HG02885 (cell line): ENCODE data around the gene PASK.
"Not testable (repeated sequence)": the region's sequence is repeated elsewhere in the genome, so short reads cannot be mapped to it uniquely, and the experiment has no call there.

Experiments
- ATAC-seq: cut with Tn5 transposase; IDR thresholded peaks from one replicate; pipeline ENCODE4 v1.9.1; 2021; ENCODE audit warnings: mild to moderate bottlenecking; ENCODE audit not compliant: unreplicated experiment, poor library complexity

PASK gene

GRCh38 chr2:241110089-241110606 lies 39.1 kb downstream of the PASK start:
- ATAC-seq: peak; percentile 19

DNA sequence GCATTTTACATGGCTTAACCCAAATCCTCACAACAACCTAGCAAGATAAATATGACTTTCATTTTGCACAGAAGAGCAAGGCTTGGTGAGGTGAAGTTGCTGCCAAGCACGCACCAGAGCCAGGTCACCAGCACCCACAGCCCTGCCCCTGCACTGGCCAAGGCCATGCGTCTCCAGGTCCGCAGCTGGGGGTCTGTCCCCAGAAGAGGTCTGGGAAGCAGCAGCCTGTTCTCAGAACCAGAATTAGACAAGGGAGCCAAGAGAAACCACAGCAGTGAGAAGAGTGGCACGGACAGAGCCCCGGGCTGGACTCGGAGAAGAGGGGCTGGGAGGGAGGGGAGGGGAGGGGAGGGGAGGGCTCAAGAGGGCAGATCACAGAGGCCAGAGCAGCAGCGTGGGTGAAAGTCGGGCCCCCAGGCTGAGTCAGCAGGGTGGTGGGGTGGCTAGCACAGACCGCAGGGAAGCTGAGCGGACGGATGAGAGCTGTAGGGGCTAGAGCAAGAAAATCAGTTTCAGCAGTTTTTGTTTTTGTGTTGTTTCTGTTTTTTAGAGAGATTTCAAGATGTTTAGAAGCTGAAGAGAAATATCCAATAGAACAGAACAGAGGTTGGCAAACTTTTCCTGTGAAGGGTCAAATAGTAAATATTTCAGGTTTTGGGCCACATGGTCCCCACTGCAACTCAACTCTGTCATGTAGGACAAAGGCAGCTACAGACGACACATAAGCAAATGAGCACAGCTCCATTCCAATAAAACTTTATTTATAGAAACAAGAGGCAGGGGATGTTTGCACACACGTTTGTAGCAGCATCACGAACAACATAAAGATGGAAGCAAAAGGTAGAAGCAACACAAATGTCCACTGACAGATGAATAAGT lies 39.8 kb downstream of the PASK start:
- no peak for ATAC-seq

GRCh38 chr2:241108271-241109209 lies 40.7 kb downstream of the PASK start:
- no peak for ATAC-seq

DNA sequence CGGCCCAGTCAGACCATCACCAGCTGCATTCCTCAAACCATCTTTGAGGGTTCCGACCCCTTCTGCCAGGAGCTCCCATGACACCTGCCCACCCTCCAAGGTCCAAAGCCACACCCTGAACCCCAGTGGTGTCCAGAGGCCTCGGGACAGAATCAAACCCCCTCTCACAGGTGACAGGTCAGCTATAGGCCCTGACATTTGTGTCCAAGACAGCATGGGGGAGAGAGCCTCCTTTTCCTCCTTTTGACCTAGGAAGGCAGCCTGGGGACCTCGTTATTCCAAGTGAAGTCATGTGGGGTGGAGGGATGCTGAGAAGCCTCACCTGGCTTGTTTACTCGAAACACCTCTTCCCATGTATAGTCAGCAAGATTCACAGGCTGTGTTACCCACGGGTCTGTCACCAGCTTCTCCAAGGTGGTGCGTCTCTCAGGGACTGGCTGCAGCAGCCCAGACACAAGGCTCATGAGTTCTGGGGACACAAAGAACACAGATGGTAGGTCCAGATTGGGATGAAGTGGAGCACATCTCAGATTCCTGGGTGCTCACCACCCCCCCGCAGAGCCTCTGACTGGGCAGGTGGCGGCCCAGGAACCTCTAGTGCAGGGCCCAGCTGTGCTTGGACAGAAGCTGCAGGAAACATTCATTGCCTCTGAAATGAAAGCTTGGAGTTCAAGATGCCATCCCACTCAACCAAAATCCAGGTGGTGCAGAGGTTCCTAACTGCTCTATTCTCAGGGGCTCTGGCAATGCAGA lies 42.1 kb downstream of the PASK start:
- ATAC-seq: no peak

- no peak for ATAC-seq
These were observed 43.6 kb downstream of the PASK start for GRCh38 chr2:241105641-241106040.

DNA sequence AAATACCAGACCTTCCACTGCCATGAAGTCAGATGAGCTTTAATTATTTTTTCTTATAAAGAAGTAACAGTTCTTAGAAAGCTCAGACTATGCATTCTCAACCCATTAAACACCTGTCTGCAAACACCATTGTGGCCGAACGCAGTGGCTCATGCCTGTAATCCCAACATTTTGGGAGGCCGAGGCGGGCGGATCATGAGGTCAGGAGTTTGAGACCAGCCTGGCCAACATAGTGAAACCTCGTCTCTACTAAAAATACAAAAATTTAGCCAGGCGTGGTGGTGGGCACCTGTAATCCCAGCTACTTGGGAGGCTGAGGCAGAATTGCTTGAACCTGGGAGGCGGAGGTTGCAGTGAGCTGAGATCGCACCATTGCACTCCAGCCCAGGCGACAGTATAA lies 44.7 kb downstream of the PASK start:
- not testable (repeated sequence) for ATAC-seq

- no peak for ATAC-seq
These were observed 46.1 kb downstream of the PASK start for GRCh38 chr2:241103176-241103595.

- peak; percentile 90 for ATAC-seq
These were observed 47.0 kb downstream of the PASK start, which contains the start of gene MTERF4 for GRCh38 chr2:241102239-241102803. MTERF4 (minus strand) TSS chr2:241102287; CDS start chr2:241102273, 14 bp downstream.

- ATAC-seq: no peak
These were observed 50.0 kb downstream of the PASK start for GRCh38 chr2:241099246-241099645.

GRCh38 chr2:241096979-241097378 lies 52.3 kb downstream of the PASK start:
- peak; percentile 58 for ATAC-seq

GRCh38 chr2:241095594-241096290 lies 53.5 kb downstream of the PASK start:
- no peak for ATAC-seq

DNA sequence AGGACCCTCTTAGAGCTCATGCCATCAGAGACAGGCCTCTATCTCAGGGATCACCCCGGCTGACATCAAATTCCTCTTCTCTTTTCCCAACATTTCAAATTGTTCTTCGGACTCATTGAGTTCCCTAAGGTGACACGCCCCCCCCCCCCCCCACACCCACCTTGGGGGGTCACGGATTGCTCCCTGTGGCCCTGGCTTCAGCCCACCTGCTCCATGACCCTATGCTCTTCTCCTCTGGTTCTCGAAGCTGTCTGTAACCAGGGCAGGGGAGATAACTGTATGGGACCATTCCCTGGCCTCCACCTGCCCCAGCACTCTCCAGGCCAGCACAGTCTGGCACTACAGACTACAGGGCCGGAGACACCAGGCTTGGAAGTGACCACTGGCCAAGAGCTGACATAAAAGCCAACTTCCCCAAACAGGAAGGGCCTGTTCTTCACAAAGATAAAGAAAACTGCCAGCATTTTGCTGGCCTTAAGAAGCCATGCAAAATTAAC lies 54.3 kb downstream of the PASK start:
- no peak for ATAC-seq

DNA sequence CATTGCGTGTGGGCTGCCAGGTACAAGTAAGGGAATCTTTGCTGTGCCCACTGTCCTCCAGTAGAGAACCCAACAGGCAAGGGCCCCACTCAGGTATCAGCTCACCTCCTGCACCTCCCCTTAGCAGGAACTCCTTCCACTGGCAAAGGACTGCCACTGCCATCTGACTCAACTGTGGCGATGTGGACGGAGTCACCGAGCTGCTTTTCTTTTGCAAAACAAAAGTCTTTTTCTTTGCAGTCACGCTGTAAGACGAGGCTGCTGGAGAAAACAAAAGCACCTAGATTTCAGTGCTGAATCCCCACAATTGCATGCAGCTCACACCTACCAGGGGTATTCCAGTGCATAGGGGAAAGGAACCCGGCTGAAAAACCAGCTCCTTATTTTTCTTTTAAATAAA lies 55.1 kb downstream of the PASK start:
- no peak for ATAC-seq

DNA sequence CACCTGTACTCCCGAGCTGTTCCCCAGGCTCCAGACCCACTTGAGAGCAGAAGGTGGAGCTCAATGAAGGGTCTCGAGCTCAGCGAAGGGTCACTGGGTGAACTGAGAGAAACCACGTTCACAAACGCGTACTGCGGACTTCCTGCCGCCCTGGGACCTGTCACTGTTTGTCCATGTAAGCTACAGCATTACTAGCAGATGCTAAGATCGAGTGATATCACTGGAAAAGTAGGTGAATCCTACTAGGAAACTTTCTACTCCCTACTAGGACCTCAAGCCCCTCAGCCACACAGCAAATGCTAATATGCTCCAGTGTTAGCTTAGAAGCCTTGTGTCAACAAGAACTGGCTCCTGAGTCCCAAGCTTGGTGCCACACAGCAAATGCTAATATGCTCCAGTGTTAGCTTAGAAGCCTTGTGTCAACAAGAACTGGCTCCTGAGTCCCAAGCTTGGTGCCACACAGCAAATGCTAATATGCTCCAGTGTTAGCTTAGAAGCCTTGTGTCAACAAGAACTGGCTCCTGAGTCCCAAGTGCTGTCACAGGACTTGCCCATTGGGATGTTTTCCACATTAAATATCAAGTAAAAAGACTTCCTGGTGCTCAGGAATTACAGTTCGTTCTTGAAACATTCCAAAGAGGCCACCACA lies 56.0 kb downstream of the PASK start:
- not testable (repeated sequence) for ATAC-seq

GRCh38 chr2:241092677-241093076 lies 56.6 kb downstream of the PASK start:
- no peak for ATAC-seq

GRCh38 chr2:241091734-241092445 lies 57.4 kb downstream of the PASK start:
- ATAC-seq: no peak

DNA sequence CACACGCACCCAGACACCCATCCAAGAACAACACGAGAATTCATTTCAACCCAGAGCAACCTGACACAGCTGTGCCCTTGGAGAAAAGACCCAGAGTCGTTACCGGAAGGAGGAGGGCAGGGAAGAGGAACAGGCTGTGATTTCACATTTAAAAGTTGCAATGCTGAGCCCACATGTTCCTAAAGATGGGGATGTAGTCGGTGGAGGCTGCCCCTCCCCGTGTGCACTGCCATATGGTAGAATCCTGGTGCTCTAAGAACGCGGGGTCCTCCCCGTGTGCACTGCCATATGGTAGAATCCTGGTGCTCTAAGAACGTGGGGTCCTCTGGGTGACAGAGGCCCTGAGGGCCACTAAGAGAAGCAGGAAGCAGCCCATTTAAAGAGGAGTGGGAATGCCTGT lies 58.1 kb downstream of the PASK start:
- ATAC-seq: no peak
